Caco-2 (cell line): ENCODE results near the gene ERO1B. TPM values are rescaled to one million over a fixed set of nuclear protein-coding genes. Genes with fewer than 3 reads are reported as not detected.

Experiments used
- BruUV-seq: library from RNA; stranded (reverse); fragments of 400-500 nt; replicated peaks from 2 replicates; lab custom pipeline; 2021; lab: Mats Ljungman, UMichigan
- CTCF ChIA-PET: fragments of 300-600 bp; sonication (Branson Sonifier 250); formaldehyde crosslinking; loops from one replicate; lab custom pipeline; 2022; ENCODE audit warnings: antibody characterized with exemption; lab: Charles Lee
- POLR2A ChIA-PET: fragments of 300-600 bp; sonication (Branson Sonifier 250); formaldehyde crosslinking; loops from one replicate; lab custom pipeline; 2022; ENCODE audit warnings: antibody characterized with exemption; lab: Charles Lee
- DNase-seq, 2 experiments: peaks; one replicate each; pipeline versions ENCODE4 v3.0.0 to v3.0.0-alpha.2; 2020 to 2022
- H3K27me3 ChIP-seq: replicated peaks from 2 replicates; pipeline ENCODE4 v1.6.0; 2011; ENCODE audit warnings: low read length; ENCODE audit not compliant: control insufficient read depth, insufficient read depth
- H3K36me3 ChIP-seq: 2 replicates; pipeline ENCODE4 v1.5.1; 2011; ENCODE audit warnings: low read length; ENCODE audit not compliant: control insufficient read depth, insufficient read depth
- H3K4me1 ChIP-seq: fragments of 250-450 bp; sonication (Bioruptor Pico); 2 replicates; pipeline ENCODE4 v1.5.1; 2020; ENCODE audit warnings: mild to moderate bottlenecking
- H3K4me3 ChIP-seq: 2 replicates; pipeline ENCODE4 v1.5.1; 2011; ENCODE audit warnings: low read depth, mild to moderate bottlenecking, control low read depth, low read length
- H3K9me3 ChIP-seq: fragments of 250-450 bp; sonication (Bioruptor Pico); 2 replicates; pipeline ENCODE4 v1.5.1; 2020; ENCODE audit warnings: mild to moderate bottlenecking, moderate library complexity
- H3K27ac Mint-ChIP-seq: one replicate; pipeline ENCODE4 v1.8.0; 2022; ENCODE audit warnings: mixed read lengths; ENCODE audit not compliant: unreplicated experiment
- H3K27me3 Mint-ChIP-seq: one replicate; pipeline ENCODE4 v1.8.0; 2022; ENCODE audit warnings: mixed read lengths; ENCODE audit not compliant: insufficient read depth, unreplicated experiment
- H3K36me3 Mint-ChIP-seq: one replicate; pipeline ENCODE4 v1.8.0; 2022; ENCODE audit warnings: mild to moderate bottlenecking, mixed read lengths; ENCODE audit not compliant: insufficient read depth, unreplicated experiment
- H3K4me1 Mint-ChIP-seq: one replicate; pipeline ENCODE4 v1.8.0; 2022; ENCODE audit warnings: low read depth, mixed read lengths; ENCODE audit not compliant: unreplicated experiment
- H3K4me3 Mint-ChIP-seq: one replicate; pipeline ENCODE4 v1.8.0; 2022; ENCODE audit warnings: mild to moderate bottlenecking, moderate library complexity, mixed read lengths; ENCODE audit not compliant: unreplicated experiment
- H3K9me3 Mint-ChIP-seq: one replicate; pipeline ENCODE4 v1.8.0; 2022; ENCODE audit warnings: mixed read lengths; ENCODE audit not compliant: unreplicated experiment
- CTCF ChIP-seq, 2 experiments: fragments of 200-600 bp in 1 of 2; IDR thresholded peaks; 1 replicate in 1 of 2; 2 replicates in 1 of 2; pipeline versions ENCODE4 v1.5.1 to v1.8.0; 2011 to 2022; ENCODE audit warnings: antibody characterized with exemption in 1 of 2, control low read depth in 1 of 2, inconsistent platforms in 1 of 2, low read depth in 1 of 2, low read length in 1 of 2, mild to moderate bottlenecking in 1 of 2, moderate library complexity in 1 of 2; ENCODE audit not compliant: insufficient read depth in 1 of 2, severe bottlenecking in 1 of 2, unreplicated experiment in 1 of 2
- intact Hi-C: fragments of 100-400 bp; cut with micrococcal nuclease; formaldehyde crosslinking; loops from one replicate; pipeline ENCODE4 v1.10.0; 2022; ENCODE audit not compliant: unreplicated experiment
- total RNA-seq: library from RNA; stranded (reverse); gene quantifications from 2 replicates; pipeline ENCODE4 v1.2.3, GENCODE V29; 2022

Gene ERO1B
- total RNA-seq, 1 experiment from 2014 or later = 2.6 TPM

- CTCF ChIA-PET = interaction anchor here (0.6 kb wide), 1 partner anchor 233 kb away, joined by 3 read pairs; no protein-coding TSS in a partner anchor
- no TSS peak for BruUV-seq
- no peak for TF ChIP-seq CTCF (IDR thresholded peaks at IDR 0.05; ENCODE audit: insufficient read depth in 1 of 2, low read depth in 1 of 2, low read length in 1 of 2, severe bottlenecking in 1 of 2, unreplicated experiment in 1 of 2)
- H3K4me1 Mint-ChIP-seq = peaks cover 14% of the 10 kb centered on the region
- POLR2A ChIA-PET = no interaction called here
- H3K27ac Mint-ChIP-seq = no peak overlapping the region
- no peak for DNase-seq
- H3K4me3 Mint-ChIP-seq = no peak overlapping the region
- H3K36me3 Mint-ChIP-seq = no peaks in the 10 kb centered on the region
- Histone ChIP-seq H3K4me1 (peaks cover 14% of the 10 kb centered on the region), H3K27me3 (no peaks in the 10 kb centered on the region), H3K36me3 (no peaks in the 10 kb centered on the region), H3K9me3 (peaks cover 3% of the 10 kb centered on the region; the same call in 1 of the 2 replicates), H3K4me3 (no peak overlapping the region)
- intact Hi-C loops = no loop called here
- no peaks in the 10 kb centered on the region for H3K27me3 Mint-ChIP-seq
- no peaks in the 10 kb centered on the region for H3K9me3 Mint-ChIP-seq
Observed at GRCh38 chr1:236167154-236167553, 114.6 kb downstream of the ERO1B start.

- peaks cover 16% of the 10 kb centered on the region for H3K4me1 Mint-ChIP-seq
Observed at GRCh38 chr1:236166041-236166440, 115.7 kb downstream of the ERO1B start.

More at GRCh38 chr1:236166041-236166440, 115.7 kb downstream of the ERO1B start:
- no peak overlapping the region for H3K4me3 Mint-ChIP-seq
- no peaks in the 10 kb centered on the region for H3K27me3 ChIP-seq
- H3K4me1 ChIP-seq = peaks cover 14% of the 10 kb centered on the region
- no peak overlapping the region for H3K27ac Mint-ChIP-seq
- no peaks in the 10 kb centered on the region for H3K36me3 ChIP-seq
- H3K9me3 ChIP-seq = peaks cover 10% of the 10 kb centered on the region
- no peaks in the 10 kb centered on the region for H3K27me3 Mint-ChIP-seq
- CTCF ChIA-PET = no interaction called here
- H3K9me3 Mint-ChIP-seq = peaks cover 10% of the 10 kb centered on the region
- intact Hi-C loops = no loop called here
- TF ChIP-seq CTCF (IDR thresholded peaks at IDR 0.05; ENCODE audit: insufficient read depth in 1 of 2, low read depth in 1 of 2, low read length in 1 of 2, severe bottlenecking in 1 of 2, unreplicated experiment in 1 of 2) = no peak
- BruUV-seq = no TSS peak
- DNase-seq = no peak
- no peak overlapping the region for H3K4me3 ChIP-seq
- peaks cover 9% of the 10 kb centered on the region for H3K36me3 Mint-ChIP-seq
- POLR2A ChIA-PET = no interaction called here

Other genes starting within 250 kb of the ERO1B start
- gene NID1, start 216.9 kb downstream of the ERO1B start, total RNA-seq = 43.7 and 48.5 TPM in 2 replicates
- gene GPR137B, start 139.4 kb downstream of the ERO1B start, total RNA-seq = 5.5 and 5.9 TPM in 2 replicates
- gene EDARADD, start 112.3 kb upstream of the ERO1B start, total RNA-seq = 14.4 and 15.6 TPM in 2 replicates
- gene LGALS8, start 242.0 kb upstream of the ERO1B start, total RNA-seq = 67.4 and 72.3 TPM in 2 replicates